Measurements from ENCODE around the gene ENDOV.

The ENDOV gene

GRCh38 chr17:80485846-80486245, 70.9 kb downstream of the ENDOV start:
- DNase-seq (ENCODE audit: low read depth), result no peak

- no peak for DNase-seq (ENCODE audit: low read depth)
These were observed 71.7 kb downstream of the ENDOV start for GRCh38 chr17:80486692-80487091.

- no peak for DNase-seq (ENCODE audit: low read depth)
These were observed 72.5 kb downstream of the ENDOV start for GRCh38 chr17:80487511-80487910.

Measured in T follicular helper cell (primary cell).